K562 (cell line): ENCODE measurements around the gene BATF. TPM values are rescaled to one million over a fixed set of nuclear protein-coding genes. Genes with fewer than 3 reads are reported as not detected.

Source experiments
- ATAC-seq: fragments of 200-7000 bp; cut with Tn5 transposase; 3 replicates; pipeline ENCODE4 v1.9.1; 2020; ENCODE audit warnings: moderate library complexity
- BruUV-seq: library from RNA; stranded (reverse); fragments of 400-500 nt; replicated peaks from 2 replicates; lab custom pipeline; 2021; lab: Mats Ljungman, UMichigan
- CTCF ChIA-PET: fragments of 300-600 bp; formaldehyde crosslinking; extraction: SDS; loops from one replicate; lab custom pipeline; 2021; ENCODE audit warnings: low intra/inter-chr PET ratio; lab: Yijun Ruan, JAX
- POLR2A ChIA-PET: fragments of 300-600, 350-650 bp; sonication (Branson Sonifier 250); formaldehyde crosslinking; extraction: SDS; loops from one replicate; lab custom pipeline; 2021; ENCODE audit warnings: antibody characterized with exemption, inconsistent platforms; lab: Yijun Ruan, JAX
- DNase-seq, 4 experiments: peaks; one replicate each; pipeline versions ENCODE4 v3.0.0 to v3.0.0-alpha.2; 2011 to 2018; ENCODE audit warnings: low spot score in 3 of 4, mixed read lengths in 3 of 4; ENCODE audit errors: extremely low read depth in 1 of 4
- FAIRE-seq: peaks from 2 replicates; lab custom pipeline; 2011; peaks lifted over from hg19 to GRCh38; lab: Jason Lieb, UNC
- H2AFZ ChIP-seq: 2 replicates; pipeline ENCODE4 v1.6.0; 2011; ENCODE audit warnings: low read depth, low read length, control low read depth, inconsistent platforms
- H3K27ac ChIP-seq: fragments of 200-600 bp; 3 replicates; pipeline ENCODE4 v1.8.0; 2011; ENCODE audit warnings: low read depth, mild to moderate bottlenecking, control low read depth, inconsistent platforms, low read length, moderate library complexity, mixed read lengths; ENCODE audit errors: extremely low read depth
- H3K27me3 ChIP-seq, 2 experiments: fragments of 300-600 bp in 1 of 2; 2 replicates in 1 of 2; 3 replicates in 1 of 2; pipeline versions ENCODE4 v1.6.0 to v1.8.0; 2011; ENCODE audit warnings: inconsistent platforms in 2 of 2, low read length in 2 of 2, mild to moderate bottlenecking in 1 of 2, mixed read lengths in 1 of 2, moderate library complexity in 1 of 2; ENCODE audit not compliant: control insufficient read depth in 2 of 2, insufficient read depth in 2 of 2
- H3K36me3 ChIP-seq: fragments of 300-600 bp; 3 replicates; pipeline ENCODE4 v1.8.0; 2011; ENCODE audit warnings: mild to moderate bottlenecking, low read length, inconsistent platforms; ENCODE audit not compliant: control insufficient read depth, insufficient read depth
- H3K4me1 ChIP-seq, 2 experiments: fragments of 200-600 bp in 1 of 2; replicated peaks in 1 of 2; 2 replicates in 1 of 2; 3 replicates in 1 of 2; pipeline versions ENCODE4 v1.5.1 to v1.8.0; 2011; ENCODE audit warnings: inconsistent platforms in 2 of 2, low read length in 2 of 2, mild to moderate bottlenecking in 1 of 2, mixed read lengths in 1 of 2, moderate library complexity in 1 of 2; ENCODE audit not compliant: control insufficient read depth in 2 of 2, insufficient read depth in 2 of 2
- H3K4me2 ChIP-seq: 2 replicates; pipeline ENCODE4 v1.6.1; 2011; ENCODE audit warnings: low read length, control low read depth, inconsistent platforms, mixed read lengths; ENCODE audit not compliant: insufficient read depth
- H3K4me3 ChIP-seq: fragments of 200-600 bp; sonication (generic), shearing (Covaris generic); 2 replicates; pipeline ENCODE4 v1.5.1; 2016; ENCODE audit warnings: control low read depth, inconsistent platforms
- H3K79me2 ChIP-seq: fragments of 200-600 bp; 3 replicates; pipeline ENCODE4 v1.8.0; 2011; ENCODE audit warnings: low read length, inconsistent platforms; ENCODE audit not compliant: control insufficient read depth, insufficient read depth
- H3K9ac ChIP-seq, 2 experiments: 2 replicates each; pipeline versions ENCODE4 v1.6.0 to v1.6.1; 2011; ENCODE audit warnings: low read depth in 2 of 2, low read length in 2 of 2, control low read depth in 1 of 2, inconsistent platforms in 1 of 2, mild to moderate bottlenecking in 1 of 2, mixed read lengths in 1 of 2; ENCODE audit not compliant: insufficient read depth in 1 of 2
- H3K9me1 ChIP-seq: one replicate; pipeline ENCODE4 v1.6.0; 2011; ENCODE audit warnings: inconsistent platforms, mild to moderate bottlenecking, low read length, moderate library complexity; ENCODE audit not compliant: control insufficient read depth, insufficient read depth
- H3K9me3 ChIP-seq: replicated peaks from 2 replicates; pipeline ENCODE4 v1.5.1; 2011; ENCODE audit warnings: low read depth, low read length, inconsistent platforms; ENCODE audit not compliant: control insufficient read depth, insufficient read depth
- H4K20me1 ChIP-seq: replicated peaks from 2 replicates; pipeline ENCODE4 v1.6.1; 2011; ENCODE audit warnings: low read length, inconsistent platforms, mixed read lengths; ENCODE audit not compliant: control insufficient read depth, insufficient read depth
- CBFB ChIP-seq: sonication (generic); formaldehyde crosslinking; IDR thresholded peaks from 2 replicates; pipeline ENCODE4 v1.4.0; 2020; ENCODE audit warnings: mild to moderate bottlenecking, missing genetic modification reagents
- FOSL1 ChIP-seq: fragments of 200-800 bp; sonication (Bioruptor generic); conservative IDR thresholded peaks from 2 replicates; pipeline ENCODE4 v1.6.1; 2016; ENCODE audit warnings: missing genetic modification characterization, missing compliant biosample characterization
- NR2C2 ChIP-seq, 2 experiments: fragments of 200-800 bp in 1 of 2; sonication (Bioruptor generic) in 1 of 2; sonication (generic) in 1 of 2; formaldehyde crosslinking in 1 of 2; IDR thresholded peaks; 2 replicates each; pipeline versions ENCODE4 v1.6.1 to v1.8.0; 2016 to 2022; ENCODE audit warnings: mild to moderate bottlenecking in 1 of 2, missing compliant biosample characterization in 1 of 2, missing genetic modification characterization in 1 of 2, missing genetic modification reagents in 1 of 2
- PCBP1 ChIP-seq: fragments of 200-400 bp; formaldehyde crosslinking; IDR thresholded peaks from 2 replicates; pipeline ENCODE4 v1.6.1; 2018; ENCODE audit warnings: mild to moderate bottlenecking, low read depth, low read length; ENCODE audit not compliant: poor library complexity, severe bottlenecking
- PTBP1 ChIP-seq: fragments of 200-400 bp; formaldehyde crosslinking; IDR thresholded peaks from 2 replicates; pipeline ENCODE4 v1.6.1; 2017; ENCODE audit warnings: low read depth, low read length
- RBFOX2 ChIP-seq: fragments of 200-400 bp; formaldehyde crosslinking; IDR thresholded peaks from 2 replicates; pipeline ENCODE4 v1.6.1; 2017; ENCODE audit warnings: low read depth, mild to moderate bottlenecking, low read length, moderate library complexity
- SMARCC2 ChIP-seq: fragments of 450-650 bp; IDR thresholded peaks from 2 replicates; pipeline ENCODE4 v1.6.1; 2017; ENCODE audit warnings: antibody characterized with exemption, moderate library complexity, mild to moderate bottlenecking, low read depth
- TCF7 ChIP-seq: sonication (generic); IDR thresholded peaks from 2 replicates; pipeline ENCODE4 v1.6.1; 2016; ENCODE audit warnings: antibody characterized with exemption, borderline replicate concordance
- YBX1 ChIP-seq: fragments of 450-650 bp; IDR thresholded peaks from 2 replicates; pipeline ENCODE4 v1.7.1; 2016; ENCODE audit warnings: mild to moderate bottlenecking
- ZNF507 ChIP-seq: conservative IDR thresholded peaks from 2 replicates; pipeline ENCODE4 v1.6.1; 2017; ENCODE audit warnings: missing genetic modification characterization, missing compliant biosample characterization
- WGBS: fragments of 100-300 bp; shearing (Covaris generic); methylation state at CpG from one replicate; pipeline ENCODE4 v1.1.6; 2016; ENCODE audit warnings: low coverage, mixed read lengths; ENCODE audit not compliant: insufficient coverage; ENCODE audit errors: missing lambda C conversion rate; 5-methylcytosine and 5-hydroxymethylcytosine counted together
- in situ Hi-C: fragments of 300-500 bp; cut with MboI; formaldehyde crosslinking; loops from 4 replicates; pipeline ENCODE4 v1.15.0; 2018; ENCODE audit warnings: inconsistent platforms, mixed read lengths
- intact Hi-C: fragments of 100-400 bp; cut with micrococcal nuclease; formaldehyde crosslinking; loops from 2 replicates; pipeline ENCODE4 v1.14.2; 2022
- polyA plus RNA-seq, 8 experiments: library from polyadenylated mRNA; depleted of rRNA in 4 of 8; stranded (reverse) in 5 of 8; unstranded in 3 of 8; fragments of >200 nt; fragmentation: Nextera tagmentation in 2 of 8; fragmentation: Illumina TruSeq in 1 of 8; extraction: Ambion mirVana in 2 of 8; extraction: Trizol in 1 of 8; gene quantifications; 2 replicates each; pipeline versions ENCODE4 v1.2.1 to v1.2.3, GENCODE V29; 2011 to 2014; ENCODE audit warnings: inconsistent platforms in 1 of 8, missing spikeins in 1 of 8
- total RNA-seq, 7 experiments: library from RNA; depleted of rRNA in 6 of 7; stranded (reverse); fragments of >200 nt in 6 of 7; fragmentation: Illumina TruSeq in 2 of 7; extraction: Trizol in 2 of 7; gene quantifications; 2 replicates each; pipeline versions ENCODE4 v1.2.1 to v1.2.3, GENCODE V29; 2011 to 2021; ENCODE audit warnings: low replicate concordance in 1 of 7
- TF ChIP-seq, protein P1 (sequence below), 2 experiments: fragments of 450-650 bp in 1 of 2; sonication (generic) in 1 of 2; formaldehyde crosslinking in 1 of 2; IDR thresholded peaks in 1 of 2; conservative IDR thresholded peaks in 1 of 2; 2 replicates each; pipeline versions ENCODE4 v1.6.1 to v1.8.1; 2016 to 2023; ENCODE audit warnings: mild to moderate bottlenecking in 2 of 2, moderate library complexity in 2 of 2, inconsistent platforms in 1 of 2, missing genetic modification reagents in 1 of 2
- TF ChIP-seq, protein P2 (sequence below): fragments of 250-450 bp; sonication (Bioruptor Pico); IDR thresholded peaks from 2 replicates; pipeline ENCODE4 v1.4.0; 2020; ENCODE audit warnings: mild to moderate bottlenecking, moderate library complexity
- TF ChIP-seq, protein P3 (sequence below): fragments of 450-650 bp; IDR thresholded peaks from 2 replicates; pipeline ENCODE4 v1.6.1; 2016

The BATF gene
- total and polyA plus RNA-seq, 9 of the 15 experiments (the other 6 are each of a cell fraction or from before 2014, with no cell fraction given), result 0.13 to 2.1 (median 0.55) TPM; not detected in 2

DNA sequence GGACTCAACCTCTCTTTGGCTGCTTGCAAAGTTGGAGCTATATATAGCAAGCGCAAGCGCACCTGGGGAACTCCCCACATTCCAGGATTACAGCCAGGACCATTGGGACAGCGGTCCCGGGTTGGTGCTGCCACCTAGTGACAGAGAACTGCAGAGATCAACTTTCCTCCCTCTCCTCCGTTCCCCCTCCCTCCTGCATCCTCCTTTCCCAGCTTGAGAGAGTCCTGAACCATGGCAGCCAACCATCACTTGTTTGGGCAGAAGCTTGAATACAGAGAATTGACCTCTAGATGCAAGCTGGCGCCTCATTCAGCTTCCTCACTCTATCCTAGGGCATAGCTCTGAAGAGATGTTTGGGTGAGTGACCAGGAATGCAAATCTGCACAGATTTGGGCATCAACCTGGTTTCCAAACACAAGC is 38.8 kb downstream of the BATF start (continued):
- no peak for TF ChIP-seq PTBP1
- no peak for TF ChIP-seq RBFOX2
- TF ChIP-seq TCF7, result no peak
- TF ChIP-seq SMARCC2, result no peak
- no peak for TF ChIP-seq YBX1

DNA sequence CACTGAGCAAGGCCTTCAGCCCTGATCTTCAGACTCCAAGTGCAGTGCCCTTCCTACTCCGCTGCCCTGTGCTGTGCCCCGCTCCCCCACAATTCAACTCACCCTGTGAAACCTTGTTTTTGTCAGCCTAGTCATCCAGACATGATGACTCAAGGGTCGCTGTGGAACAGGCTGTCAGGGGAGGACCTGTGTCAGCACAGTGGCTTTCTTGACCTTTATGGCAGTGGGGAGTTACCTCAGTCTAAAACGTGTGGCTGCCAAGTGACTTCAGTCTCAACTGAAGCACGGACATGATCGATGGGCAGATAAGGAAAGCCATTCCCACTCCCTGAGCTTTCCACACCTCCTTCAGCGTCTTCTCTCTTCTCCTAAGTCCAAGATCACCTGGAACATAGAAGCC is 39.8 kb downstream of the BATF start:
- ATAC-seq, result no peak
- in situ Hi-C loops, result loop anchor here (10.0 kb wide), 1 partner anchor 257 kb away; no protein-coding TSS in a partner anchor

More for the DNA sequence above, 39.8 kb downstream of the BATF start:
- CTCF ChIA-PET, result interaction anchor here (0.6 kb wide), 1 partner anchor 1271 kb away, joined by 5 read pairs; no protein-coding TSS in a partner anchor
- FAIRE-seq (no peak), DNase-seq (no peak)
- Histone ChIP-seq H3K79me2 (no peaks in the 10 kb centered on the region), H3K4me3 (no peak overlapping the region), H3K9me3 (no peaks in the 10 kb centered on the region), H3K9me1 (no peaks in the 10 kb centered on the region), H2AFZ (no peak overlapping the region), H3K27me3 (peaks cover 0 to 20% of the 10 kb centered on the region in 2 experiments; a peak in 2 of 5 replicates), H3K9ac (no peak overlapping the region), H3K4me2 (no peak overlapping the region), H3K4me1 (no peaks in the 10 kb centered on the region), H3K27ac (no peak overlapping the region), H4K20me1 (no peaks in the 10 kb centered on the region; the same call in 1 of the 2 replicates), H3K36me3 (no peaks in the 10 kb centered on the region)
- WGBS, result 2% methylated on average over 7 of the region's 7 CpGs
- TF ChIP-seq NR2C2 (CRISPR knock-in tag; IDR thresholded peaks at IDR 0.05) (no peak), NR2C2 (tag; IDR thresholded peaks at IDR 0.05) (peak; percentile 25; the same call in 1 of the 2 replicates), PCBP1 (no peak), FOSL1 (tag) (peak; percentile 54; the same call in 1 of the 2 replicates), ZNF507 (tag) (no peak), CBFB (CRISPR knock-in tag) (no peak)
- TF ChIP-seq, protein P1, sequence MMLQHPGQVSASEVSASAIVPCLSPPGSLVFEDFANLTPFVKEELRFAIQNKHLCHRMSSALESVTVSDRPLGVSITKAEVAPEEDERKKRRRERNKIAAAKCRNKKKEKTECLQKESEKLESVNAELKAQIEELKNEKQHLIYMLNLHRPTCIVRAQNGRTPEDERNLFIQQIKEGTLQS (IDR thresholded peaks at IDR 0.05), result peak; percentile 27; the same call in 1 of the 2 replicates
- TF ChIP-seq, protein P1 (CRISPR knock-in tag; conservative IDR thresholded peaks at IDR 0.05), result no peak
- TF ChIP-seq, protein P2, sequence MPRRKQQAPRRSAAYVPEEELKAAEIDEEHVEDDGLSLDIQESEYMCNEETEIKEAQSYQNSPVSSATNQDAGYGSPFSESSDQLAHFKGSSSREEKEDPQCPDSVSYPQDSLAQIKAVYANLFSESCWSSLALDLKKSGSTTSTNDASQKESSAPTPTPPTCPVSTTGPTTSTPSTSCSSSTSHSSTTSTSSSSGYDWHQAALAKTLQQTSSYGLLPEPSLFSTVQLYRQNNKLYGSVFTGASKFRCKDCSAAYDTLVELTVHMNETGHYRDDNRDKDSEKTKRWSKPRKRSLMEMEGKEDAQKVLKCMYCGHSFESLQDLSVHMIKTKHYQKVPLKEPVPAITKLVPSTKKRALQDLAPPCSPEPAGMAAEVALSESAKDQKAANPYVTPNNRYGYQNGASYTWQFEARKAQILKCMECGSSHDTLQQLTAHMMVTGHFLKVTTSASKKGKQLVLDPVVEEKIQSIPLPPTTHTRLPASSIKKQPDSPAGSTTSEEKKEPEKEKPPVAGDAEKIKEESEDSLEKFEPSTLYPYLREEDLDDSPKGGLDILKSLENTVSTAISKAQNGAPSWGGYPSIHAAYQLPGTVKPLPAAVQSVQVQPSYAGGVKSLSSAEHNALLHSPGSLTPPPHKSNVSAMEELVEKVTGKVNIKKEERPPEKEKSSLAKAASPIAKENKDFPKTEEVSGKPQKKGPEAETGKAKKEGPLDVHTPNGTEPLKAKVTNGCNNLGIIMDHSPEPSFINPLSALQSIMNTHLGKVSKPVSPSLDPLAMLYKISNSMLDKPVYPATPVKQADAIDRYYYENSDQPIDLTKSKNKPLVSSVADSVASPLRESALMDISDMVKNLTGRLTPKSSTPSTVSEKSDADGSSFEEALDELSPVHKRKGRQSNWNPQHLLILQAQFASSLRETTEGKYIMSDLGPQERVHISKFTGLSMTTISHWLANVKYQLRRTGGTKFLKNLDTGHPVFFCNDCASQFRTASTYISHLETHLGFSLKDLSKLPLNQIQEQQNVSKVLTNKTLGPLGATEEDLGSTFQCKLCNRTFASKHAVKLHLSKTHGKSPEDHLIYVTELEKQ (CRISPR knock-in tag), result no peak
- TF ChIP-seq, protein P3, sequence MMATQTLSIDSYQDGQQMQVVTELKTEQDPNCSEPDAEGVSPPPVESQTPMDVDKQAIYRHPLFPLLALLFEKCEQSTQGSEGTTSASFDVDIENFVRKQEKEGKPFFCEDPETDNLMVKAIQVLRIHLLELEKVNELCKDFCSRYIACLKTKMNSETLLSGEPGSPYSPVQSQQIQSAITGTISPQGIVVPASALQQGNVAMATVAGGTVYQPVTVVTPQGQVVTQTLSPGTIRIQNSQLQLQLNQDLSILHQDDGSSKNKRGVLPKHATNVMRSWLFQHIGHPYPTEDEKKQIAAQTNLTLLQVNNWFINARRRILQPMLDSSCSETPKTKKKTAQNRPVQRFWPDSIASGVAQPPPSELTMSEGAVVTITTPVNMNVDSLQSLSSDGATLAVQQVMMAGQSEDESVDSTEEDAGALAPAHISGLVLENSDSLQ, result 0 out of 2 replicates have a peak, but pooled peaks have one; percentile 11
- POLR2A ChIA-PET, result no interaction called here
- intact Hi-C loops, result no loop called here
- no TSS peak for BruUV-seq
